ENCODE results near the gene TCEAL4. TPM values are rescaled to one million over a fixed set of nuclear protein-coding genes. Genes with fewer than 3 reads are reported as not detected.

The TCEAL4 gene
- total RNA-seq, 1 experiment from 2014 or later, result 84.1 TPM

- POLR2A ChIA-PET, result no interaction called here
- H3K27ac ChIP-seq (ENCODE audit: low read length), result no peak overlapping the region
- CTCF ChIA-PET, result no interaction called here
Measured at GRCh38 chrX:103538728-103539127, 46.6 kb upstream of the TCEAL4 start.

DNA sequence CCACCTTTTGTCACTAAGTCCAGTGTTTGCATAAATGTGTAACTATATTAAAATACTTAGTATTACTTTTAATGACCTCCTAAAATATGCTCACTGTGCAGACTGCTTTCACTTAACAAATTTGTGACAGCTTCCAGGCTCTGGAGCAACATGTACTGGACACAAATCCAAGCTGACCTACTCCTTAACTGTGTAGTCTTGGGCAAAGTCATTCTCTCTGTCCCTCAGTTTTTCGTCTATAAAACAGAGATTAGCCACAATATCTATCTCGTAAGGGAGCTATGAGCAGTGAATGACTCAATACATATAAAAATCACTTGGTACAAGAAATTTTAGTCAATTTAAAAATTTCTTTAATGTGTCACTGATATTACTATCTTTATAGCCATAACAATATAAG is 45.6 kb upstream of the TCEAL4 start:
- BruUV-seq (replicated peaks), result no TSS peak
- CTCF ChIA-PET, result no interaction called here
- DNase-seq (ENCODE audit: low read depth, low spot score) (no peak), ATAC-seq (no peak)
- TF ChIP-seq, protein P1, sequence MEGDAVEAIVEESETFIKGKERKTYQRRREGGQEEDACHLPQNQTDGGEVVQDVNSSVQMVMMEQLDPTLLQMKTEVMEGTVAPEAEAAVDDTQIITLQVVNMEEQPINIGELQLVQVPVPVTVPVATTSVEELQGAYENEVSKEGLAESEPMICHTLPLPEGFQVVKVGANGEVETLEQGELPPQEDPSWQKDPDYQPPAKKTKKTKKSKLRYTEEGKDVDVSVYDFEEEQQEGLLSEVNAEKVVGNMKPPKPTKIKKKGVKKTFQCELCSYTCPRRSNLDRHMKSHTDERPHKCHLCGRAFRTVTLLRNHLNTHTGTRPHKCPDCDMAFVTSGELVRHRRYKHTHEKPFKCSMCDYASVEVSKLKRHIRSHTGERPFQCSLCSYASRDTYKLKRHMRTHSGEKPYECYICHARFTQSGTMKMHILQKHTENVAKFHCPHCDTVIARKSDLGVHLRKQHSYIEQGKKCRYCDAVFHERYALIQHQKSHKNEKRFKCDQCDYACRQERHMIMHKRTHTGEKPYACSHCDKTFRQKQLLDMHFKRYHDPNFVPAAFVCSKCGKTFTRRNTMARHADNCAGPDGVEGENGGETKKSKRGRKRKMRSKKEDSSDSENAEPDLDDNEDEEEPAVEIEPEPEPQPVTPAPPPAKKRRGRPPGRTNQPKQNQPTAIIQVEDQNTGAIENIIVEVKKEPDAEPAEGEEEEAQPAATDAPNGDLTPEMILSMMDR (IDR thresholded peaks at IDR 0.05), result no peak
- TF ChIP-seq REST (IDR thresholded peaks at IDR 0.05; ENCODE audit: insufficient read depth in 1 of 2, low read depth in 2 of 2, low read length in 1 of 2) (no peak), POLR2AphosphoS5 (IDR thresholded peaks at IDR 0.05; ENCODE audit: low read depth, low read length) (no peak), SIN3A (IDR thresholded peaks at IDR 0.05; ENCODE audit: borderline replicate concordance, insufficient read depth, low read depth, low read length) (no peak), TCF7L2 (IDR thresholded peaks at IDR 0.05; ENCODE audit: low read depth, low read length) (no peak)
- Histone ChIP-seq H3K36me3 (ENCODE audit: control insufficient read depth, insufficient read depth, low read length) (no peaks in the 10 kb centered on the region), H3K27ac (ENCODE audit: low read length) (no peak overlapping the region), H3K4me1 (ENCODE audit: control insufficient read depth, insufficient read depth, low read length) (no peaks in the 10 kb centered on the region), H3K27me3 (ENCODE audit: control insufficient read depth, insufficient read depth, low read length) (no peaks in the 10 kb centered on the region), H3K4me3 (ENCODE audit: low read depth in 2 of 2, low read length in 2 of 2) (no peak overlapping the region), H3K9me3 (ENCODE audit: control insufficient read depth, insufficient read depth, low read depth, low read length) (no peaks in the 10 kb centered on the region)
- POLR2A ChIA-PET, result no interaction called here
- intact Hi-C loops (cut with micrococcal nuclease; ENCODE audit: unreplicated experiment) (no loop called here), in situ Hi-C loops (cut with HindIII; ENCODE audit: low pct_unique_long_range_greater_than_20kb, low sequenced_read_pairs) (no loop called here)

More at GRCh38 chrX:103538728-103539127, 46.6 kb upstream of the TCEAL4 start:
- Histone ChIP-seq H3K9me3 (ENCODE audit: control insufficient read depth, insufficient read depth, low read depth, low read length) (no peaks in the 10 kb centered on the region), H3K4me3 (ENCODE audit: low read depth in 2 of 2, low read length in 2 of 2) (no peak overlapping the region), H3K36me3 (ENCODE audit: control insufficient read depth, insufficient read depth, low read length) (no peaks in the 10 kb centered on the region), H3K27me3 (ENCODE audit: control insufficient read depth, insufficient read depth, low read length) (no peaks in the 10 kb centered on the region), H3K4me1 (ENCODE audit: control insufficient read depth, insufficient read depth, low read length) (no peaks in the 10 kb centered on the region)
- TF ChIP-seq TCF7L2 (IDR thresholded peaks at IDR 0.05; ENCODE audit: low read depth, low read length) (no peak), SIN3A (IDR thresholded peaks at IDR 0.05; ENCODE audit: borderline replicate concordance, insufficient read depth, low read depth, low read length) (no peak), POLR2AphosphoS5 (IDR thresholded peaks at IDR 0.05; ENCODE audit: low read depth, low read length) (no peak), REST (IDR thresholded peaks at IDR 0.05; ENCODE audit: insufficient read depth in 1 of 2, low read depth in 2 of 2, low read length in 1 of 2) (no peak)
- TF ChIP-seq, protein P1 (IDR thresholded peaks at IDR 0.05), result no peak
- in situ Hi-C loops (cut with HindIII; ENCODE audit: low pct_unique_long_range_greater_than_20kb, low sequenced_read_pairs) (no loop called here), intact Hi-C loops (cut with micrococcal nuclease; ENCODE audit: unreplicated experiment) (no loop called here)
- ATAC-seq, result no peak
- no TSS peak for BruUV-seq (replicated peaks)
- no peak for DNase-seq (ENCODE audit: low read depth, low spot score)
